Lower leg skin (tissue), 4 donors: ENCODE measurements around the gene EIF4A3. TPM values are rescaled to one million over a fixed set of nuclear protein-coding genes. Genes with fewer than 3 reads are reported as not detected.
A peak's percentile ranks its signal among the peaks of the same experiment; 100 is the strongest.

ENCODE experiments used
- DNase-seq, 2 donors: peaks; one replicate each; pipeline ENCODE4 v3.0.0-alpha.2; 2019; ENCODE audit warnings: low spot score in 2 of 2
- H3K4me3 ChIP-seq: fragments of 200-600 bp; sonication (generic); 2 replicates; pipeline ENCODE4 v1.5.1; 2017; ENCODE audit warnings: mild to moderate bottlenecking, low read depth; ENCODE audit not compliant: poor library complexity, severe bottlenecking
- POLR2A ChIP-seq, 2 donors: fragments of 450-650 bp; IDR thresholded peaks; one replicate each; pipeline ENCODE4 v1.6.1; 2016 to 2017; ENCODE audit warnings: antibody characterized with exemption in 2 of 2, mild to moderate bottlenecking in 1 of 2, moderate library complexity in 1 of 2
- WGBS, 2 donors: methylation state at CpG; one replicate each; pipeline ENCODE4 v1.1.5; 2018; 5-methylcytosine and 5-hydroxymethylcytosine counted together
- intact Hi-C: fragments of 100-400 bp; cut with DNase I; formaldehyde crosslinking; loops from one replicate; pipeline ENCODE4 v1.15.0; 2023; ENCODE audit warnings: low total_unique reads
- total RNA-seq, 4 donors: library from RNA; depleted of rRNA; stranded (reverse); fragments of >200 nt; gene quantifications; one replicate each; pipeline ENCODE4 v1.1.0, GENCODE V29; 2016
- TF ChIP-seq, protein P1 (sequence below), 3 donors: fragments of 450-650 bp; IDR thresholded peaks; one replicate each; pipeline ENCODE4 v1.5.1; 2016; ENCODE audit warnings: antibody characterized with exemption in 3 of 3, mild to moderate bottlenecking in 3 of 3, moderate library complexity in 2 of 3

EIF4A3 gene
- total RNA-seq, 4 donors from 2014 or later: 70.3 to 87.2 (median 75.3) TPM

DNA sequence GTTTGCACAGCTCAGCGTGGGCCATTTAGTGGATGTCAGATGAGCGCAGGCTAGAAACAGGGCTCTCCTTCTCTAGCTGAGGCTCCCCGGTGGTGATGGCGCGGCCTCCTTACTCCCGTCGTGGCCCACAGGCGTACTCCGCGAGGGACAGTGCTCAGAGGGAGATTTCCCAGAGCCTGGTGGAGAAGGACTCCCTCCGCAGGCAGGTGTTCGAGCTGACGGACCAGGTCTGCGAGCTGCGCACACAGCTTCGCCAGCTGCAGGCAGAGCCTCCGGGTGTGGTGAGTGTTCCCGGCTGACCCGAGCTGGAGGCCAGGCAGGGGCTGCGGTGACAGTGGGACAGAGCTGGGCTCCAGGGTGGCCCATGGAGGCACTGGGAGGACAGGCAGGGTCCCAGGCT is 44.3 kb upstream of the EIF4A3 start:
- no peak overlapping the region for H3K4me3 ChIP-seq
- intact Hi-C loops: no loop called here
- TF ChIP-seq, protein P1, sequence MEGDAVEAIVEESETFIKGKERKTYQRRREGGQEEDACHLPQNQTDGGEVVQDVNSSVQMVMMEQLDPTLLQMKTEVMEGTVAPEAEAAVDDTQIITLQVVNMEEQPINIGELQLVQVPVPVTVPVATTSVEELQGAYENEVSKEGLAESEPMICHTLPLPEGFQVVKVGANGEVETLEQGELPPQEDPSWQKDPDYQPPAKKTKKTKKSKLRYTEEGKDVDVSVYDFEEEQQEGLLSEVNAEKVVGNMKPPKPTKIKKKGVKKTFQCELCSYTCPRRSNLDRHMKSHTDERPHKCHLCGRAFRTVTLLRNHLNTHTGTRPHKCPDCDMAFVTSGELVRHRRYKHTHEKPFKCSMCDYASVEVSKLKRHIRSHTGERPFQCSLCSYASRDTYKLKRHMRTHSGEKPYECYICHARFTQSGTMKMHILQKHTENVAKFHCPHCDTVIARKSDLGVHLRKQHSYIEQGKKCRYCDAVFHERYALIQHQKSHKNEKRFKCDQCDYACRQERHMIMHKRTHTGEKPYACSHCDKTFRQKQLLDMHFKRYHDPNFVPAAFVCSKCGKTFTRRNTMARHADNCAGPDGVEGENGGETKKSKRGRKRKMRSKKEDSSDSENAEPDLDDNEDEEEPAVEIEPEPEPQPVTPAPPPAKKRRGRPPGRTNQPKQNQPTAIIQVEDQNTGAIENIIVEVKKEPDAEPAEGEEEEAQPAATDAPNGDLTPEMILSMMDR (IDR thresholded peaks at IDR 0.05): no peak
- TF ChIP-seq POLR2A (IDR thresholded peaks at IDR 0.05): no peak
- no peak for DNase-seq
- WGBS, 2 donors: 84 to 85% methylated on average over 13 of the region's 20 CpGs

DNA sequence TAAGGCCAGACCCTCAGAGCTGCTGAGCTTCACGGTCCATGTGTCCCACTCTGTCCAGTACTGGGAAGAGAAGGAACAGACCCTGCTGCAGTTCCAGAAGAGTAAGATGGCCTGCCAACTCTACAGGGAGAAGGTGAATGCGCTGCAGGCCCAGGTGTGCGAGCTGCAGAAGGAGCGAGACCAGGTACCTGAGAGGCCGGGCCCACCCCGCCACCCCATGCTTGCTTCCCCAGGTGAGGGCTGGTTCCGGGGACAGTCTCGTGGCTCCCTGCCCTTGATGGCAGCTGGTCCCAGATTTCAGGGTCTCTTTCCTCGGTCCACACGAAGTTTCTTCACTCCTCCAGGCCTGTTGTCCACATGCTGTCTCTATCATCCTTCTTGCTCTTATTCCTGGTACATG is 43.8 kb upstream of the EIF4A3 start:
- no peak for TF ChIP-seq POLR2A (IDR thresholded peaks at IDR 0.05)
- TF ChIP-seq, protein P1 (IDR thresholded peaks at IDR 0.05): no peak
- intact Hi-C loops: no loop called here
- no peak overlapping the region for H3K4me3 ChIP-seq
- 94 to 97% methylated on average over 7 to 10 of the region's 10 CpGs for WGBS, 2 donors
- DNase-seq: no peak

DNA sequence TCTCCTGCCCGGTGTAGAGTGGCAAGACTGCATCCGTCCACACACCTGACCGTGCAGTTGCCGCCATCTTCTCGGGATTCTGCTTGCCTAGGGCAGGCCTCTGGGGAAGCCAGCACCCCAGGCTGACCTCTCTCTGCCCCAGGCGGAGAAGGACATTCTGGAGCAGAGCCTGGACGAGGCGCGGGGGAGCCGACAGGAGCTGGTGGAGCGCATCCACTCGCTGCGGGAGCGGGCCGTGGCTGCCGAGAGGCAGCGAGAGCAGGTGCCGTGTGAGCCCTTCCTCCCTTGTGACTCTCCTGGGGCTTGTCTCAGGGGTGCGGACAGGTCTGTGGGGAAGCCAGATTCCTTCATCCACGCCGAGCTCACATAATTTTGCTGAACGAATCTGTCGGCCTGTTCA is 42.7 kb upstream of the EIF4A3 start:
- intact Hi-C loops: no loop called here
- H3K4me3 ChIP-seq: no peak overlapping the region
- TF ChIP-seq, protein P1 (IDR thresholded peaks at IDR 0.05): no peak
- no peak for TF ChIP-seq POLR2A (IDR thresholded peaks at IDR 0.05)
- no peak for DNase-seq
- 92 to 93% methylated on average over 23 of the region's 23 CpGs for WGBS, 2 donors

DNA sequence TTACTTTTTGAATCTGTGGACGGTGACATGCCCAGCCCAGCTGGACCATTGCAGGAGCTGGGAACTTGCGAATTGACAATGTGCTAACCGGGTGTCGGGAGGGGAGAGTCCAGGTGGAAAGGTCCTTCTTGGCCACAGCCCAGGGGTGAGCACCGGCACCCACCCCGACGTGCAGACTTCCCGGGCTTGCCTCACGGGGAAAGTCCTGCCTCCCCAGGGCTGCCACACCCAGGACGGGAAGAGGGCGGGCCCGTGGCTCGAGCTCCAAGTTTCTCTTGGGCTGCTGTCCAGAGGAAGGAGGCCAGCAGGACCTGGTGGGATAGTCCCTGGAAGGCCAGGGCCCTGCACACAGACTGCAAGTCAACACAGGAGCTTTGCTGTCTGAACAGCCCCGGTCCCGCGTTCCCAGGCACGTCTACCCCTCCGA is 40.6 kb upstream of the EIF4A3 start:
- 24 to 37% methylated on average over 14 to 17 of the region's 18 CpGs for WGBS, 2 donors
- no peak overlapping the region for H3K4me3 ChIP-seq
- no peak for TF ChIP-seq POLR2A (IDR thresholded peaks at IDR 0.05)
- TF ChIP-seq, protein P1 (IDR thresholded peaks at IDR 0.05): no peak
- intact Hi-C loops: no loop called here
- peak; percentile 59 to 92 for DNase-seq

DNA sequence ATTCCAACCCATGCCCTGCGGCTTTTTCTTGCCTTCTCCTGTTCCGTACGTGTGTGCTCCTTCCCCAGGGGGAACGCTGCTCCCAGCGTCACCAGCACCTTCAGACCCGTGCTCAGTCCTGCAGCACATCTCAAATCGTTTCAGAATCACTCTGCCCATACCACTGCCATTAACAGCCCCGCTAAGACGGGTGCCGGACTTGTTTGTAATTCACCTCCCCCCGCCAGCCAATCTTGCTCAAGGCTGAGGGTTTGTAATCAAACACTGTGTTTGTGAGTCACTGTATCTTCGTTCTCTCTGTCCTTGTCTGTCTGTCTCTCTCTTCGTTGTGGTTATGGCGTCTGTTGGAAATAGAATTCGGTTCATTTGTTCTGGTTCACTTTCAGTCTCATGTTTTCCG is 40.2 kb upstream of the EIF4A3 start:
- 41 to 53% methylated on average over 16 of the region's 16 CpGs for WGBS, 2 donors
- TF ChIP-seq POLR2A (IDR thresholded peaks at IDR 0.05): no peak
- TF ChIP-seq, protein P1 (IDR thresholded peaks at IDR 0.05): no peak
- DNase-seq: peak in 1 of 2 donors; percentile 34
- H3K4me3 ChIP-seq: no peak overlapping the region
- intact Hi-C loops: no loop called here

DNA sequence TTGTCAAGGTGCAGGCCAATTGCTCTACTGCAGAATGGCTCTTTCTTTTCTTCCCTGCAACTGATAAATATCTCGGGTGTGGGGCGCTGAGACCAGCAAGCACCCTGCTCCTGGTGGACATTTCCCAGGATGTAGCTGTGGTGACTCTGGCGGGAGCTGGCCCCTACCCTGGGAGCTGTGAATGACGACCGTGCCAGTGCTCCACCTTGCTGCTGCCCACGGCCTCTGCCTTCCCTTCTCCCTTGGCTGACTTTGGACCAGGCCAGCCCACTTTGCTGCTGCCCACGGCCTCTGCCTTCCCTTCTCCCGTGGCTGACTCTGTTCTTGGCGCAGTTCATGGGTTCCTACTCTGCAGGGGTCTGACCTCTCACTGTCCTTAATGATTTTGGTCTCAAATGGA is 39.0 kb upstream of the EIF4A3 start:
- no peak for DNase-seq
- no peak overlapping the region for H3K4me3 ChIP-seq
- WGBS, 2 donors: 92 to 94% methylated on average over 9 of the region's 9 CpGs
- TF ChIP-seq, protein P1 (IDR thresholded peaks at IDR 0.05): no peak
- intact Hi-C loops: no loop called here
